22Rv1 (cell line): ENCODE measurements around the gene IRF6.

Experiments used
- ZFX ChIP-seq: fragments of 450-650 bp; IDR thresholded peaks from 2 replicates; pipeline ENCODE4 v1.6.1; 2017; ENCODE audit warnings: antibody characterized with exemption, borderline replicate concordance
- TF ChIP-seq, protein P1 (sequence below): fragments of 450-650 bp; IDR thresholded peaks from 2 replicates; pipeline ENCODE4 v1.5.1; 2017; ENCODE audit warnings: mild to moderate bottlenecking

DNA sequence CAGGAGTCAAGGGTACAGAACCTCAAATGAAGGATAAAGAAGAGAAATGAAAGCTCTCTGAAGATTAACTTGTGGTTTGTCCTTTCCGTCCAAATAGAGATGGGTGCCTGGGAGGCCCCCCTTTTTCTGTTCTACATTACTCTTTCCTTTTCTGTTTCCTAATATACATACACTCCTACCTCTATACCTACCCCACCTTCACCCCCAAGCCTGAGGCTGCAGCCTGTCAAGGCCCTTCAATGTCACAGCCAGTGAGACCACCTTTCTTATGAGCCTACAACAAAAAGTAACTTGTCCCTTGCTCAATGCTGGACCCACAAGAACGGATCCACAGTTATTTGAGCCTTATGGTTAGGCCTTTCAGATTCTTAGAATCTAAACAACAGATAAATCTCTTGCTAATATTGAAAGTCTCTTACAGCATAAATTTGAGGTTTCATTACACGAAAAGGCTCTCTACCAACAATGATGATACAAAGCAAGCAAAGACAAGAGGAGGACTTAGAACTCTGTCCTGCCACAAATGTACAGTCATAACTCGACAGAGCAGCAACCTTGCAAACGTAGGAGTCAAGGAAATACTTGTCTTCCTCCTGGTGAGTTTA lies 54.2 kb downstream of the IRF6 start:
- TF ChIP-seq, protein P1, sequence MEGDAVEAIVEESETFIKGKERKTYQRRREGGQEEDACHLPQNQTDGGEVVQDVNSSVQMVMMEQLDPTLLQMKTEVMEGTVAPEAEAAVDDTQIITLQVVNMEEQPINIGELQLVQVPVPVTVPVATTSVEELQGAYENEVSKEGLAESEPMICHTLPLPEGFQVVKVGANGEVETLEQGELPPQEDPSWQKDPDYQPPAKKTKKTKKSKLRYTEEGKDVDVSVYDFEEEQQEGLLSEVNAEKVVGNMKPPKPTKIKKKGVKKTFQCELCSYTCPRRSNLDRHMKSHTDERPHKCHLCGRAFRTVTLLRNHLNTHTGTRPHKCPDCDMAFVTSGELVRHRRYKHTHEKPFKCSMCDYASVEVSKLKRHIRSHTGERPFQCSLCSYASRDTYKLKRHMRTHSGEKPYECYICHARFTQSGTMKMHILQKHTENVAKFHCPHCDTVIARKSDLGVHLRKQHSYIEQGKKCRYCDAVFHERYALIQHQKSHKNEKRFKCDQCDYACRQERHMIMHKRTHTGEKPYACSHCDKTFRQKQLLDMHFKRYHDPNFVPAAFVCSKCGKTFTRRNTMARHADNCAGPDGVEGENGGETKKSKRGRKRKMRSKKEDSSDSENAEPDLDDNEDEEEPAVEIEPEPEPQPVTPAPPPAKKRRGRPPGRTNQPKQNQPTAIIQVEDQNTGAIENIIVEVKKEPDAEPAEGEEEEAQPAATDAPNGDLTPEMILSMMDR: no peak
- TF ChIP-seq ZFX: no peak
